Mammary epithelial cell (primary cell): ENCODE data around the gene NAP1L4.

Source experiments
- EZH2 ChIP-seq: IDR thresholded peaks from 2 replicates; pipeline ENCODE4 v1.6.1; 2012; ENCODE audit warnings: low read length, inconsistent platforms, borderline replicate concordance
- TF ChIP-seq, protein P1 (sequence below), 2 donors: IDR thresholded peaks in 1 of 2; conservative IDR thresholded peaks in 1 of 2; 2 replicates each; pipeline ENCODE4 v1.5.1; 2011 to 2012; ENCODE audit warnings: inconsistent platforms in 2 of 2, low read length in 2 of 2, mild to moderate bottlenecking in 2 of 2, control low read depth in 1 of 2, low read depth in 1 of 2; ENCODE audit not compliant: insufficient read depth in 1 of 2; ENCODE audit errors: extremely low read depth in 1 of 2

- no peak for TF ChIP-seq EZH2
- TF ChIP-seq, protein P1, sequence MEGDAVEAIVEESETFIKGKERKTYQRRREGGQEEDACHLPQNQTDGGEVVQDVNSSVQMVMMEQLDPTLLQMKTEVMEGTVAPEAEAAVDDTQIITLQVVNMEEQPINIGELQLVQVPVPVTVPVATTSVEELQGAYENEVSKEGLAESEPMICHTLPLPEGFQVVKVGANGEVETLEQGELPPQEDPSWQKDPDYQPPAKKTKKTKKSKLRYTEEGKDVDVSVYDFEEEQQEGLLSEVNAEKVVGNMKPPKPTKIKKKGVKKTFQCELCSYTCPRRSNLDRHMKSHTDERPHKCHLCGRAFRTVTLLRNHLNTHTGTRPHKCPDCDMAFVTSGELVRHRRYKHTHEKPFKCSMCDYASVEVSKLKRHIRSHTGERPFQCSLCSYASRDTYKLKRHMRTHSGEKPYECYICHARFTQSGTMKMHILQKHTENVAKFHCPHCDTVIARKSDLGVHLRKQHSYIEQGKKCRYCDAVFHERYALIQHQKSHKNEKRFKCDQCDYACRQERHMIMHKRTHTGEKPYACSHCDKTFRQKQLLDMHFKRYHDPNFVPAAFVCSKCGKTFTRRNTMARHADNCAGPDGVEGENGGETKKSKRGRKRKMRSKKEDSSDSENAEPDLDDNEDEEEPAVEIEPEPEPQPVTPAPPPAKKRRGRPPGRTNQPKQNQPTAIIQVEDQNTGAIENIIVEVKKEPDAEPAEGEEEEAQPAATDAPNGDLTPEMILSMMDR (conservative IDR thresholded peaks at IDR 0.05 in 1 of 2, IDR thresholded peaks at IDR 0.05 in 1 of 2; ENCODE audit: extremely low read depth in 1 of 2, insufficient read depth in 1 of 2, low read depth in 1 of 2, low read length in 2 of 2) = no peak
These were observed 89.1 kb downstream of the NAP1L4 start for GRCh38 chr11:2902784-2903671.
